T-helper 2 cell treated with Interferon-gamma antibody and Interleukin-4, amounts not matched to agents 5 μg/mL and 100 μg/mL, for 36 hours (primary cell): ENCODE results near the gene PCDHGC3.

Experiments used
- DNase-seq: peaks from one replicate; pipeline ENCODE4 v3.0.0; 2021; ENCODE audit warnings: low spot score
- H3K27ac Mint-ChIP-seq: one replicate; pipeline ENCODE4 v1.8.0; 2021; ENCODE audit warnings: mild to moderate bottlenecking, mixed read lengths
- H3K27me3 Mint-ChIP-seq: one replicate; pipeline ENCODE4 v1.8.0; 2021; ENCODE audit warnings: low read depth, mixed read lengths
- H3K36me3 Mint-ChIP-seq: one replicate; pipeline ENCODE4 v1.8.0; 2021; ENCODE audit warnings: low read depth, mixed read lengths
- H3K4me1 Mint-ChIP-seq: one replicate; pipeline ENCODE4 v1.8.0; 2021; ENCODE audit warnings: low read depth, mixed read lengths
- H3K4me3 Mint-ChIP-seq: one replicate; pipeline ENCODE4 v1.8.0; 2022; ENCODE audit warnings: mild to moderate bottlenecking, moderate library complexity, mixed read lengths
- H3K9me3 Mint-ChIP-seq: one replicate; pipeline ENCODE4 v1.8.0; 2021; ENCODE audit warnings: mixed read lengths

The PCDHGC3 gene

GRCh38 chr5:141508440-141508797 is 32.7 kb downstream of the PCDHGC3 start:
- DNase-seq, result no peak
- no peaks in the 10 kb centered on the region for H3K27me3 Mint-ChIP-seq
- peaks cover 12% of the 10 kb centered on the region for H3K4me1 Mint-ChIP-seq
- H3K36me3 Mint-ChIP-seq, result peaks cover 4% of the 10 kb centered on the region
- H3K4me3 Mint-ChIP-seq, result no peak overlapping the region
- no peak overlapping the region for H3K27ac Mint-ChIP-seq
- no peaks in the 10 kb centered on the region for H3K9me3 Mint-ChIP-seq

- peaks cover 7% of the 10 kb centered on the region for H3K36me3 Mint-ChIP-seq
- no peaks in the 10 kb centered on the region for H3K9me3 Mint-ChIP-seq
- H3K4me1 Mint-ChIP-seq, result peaks cover 18% of the 10 kb centered on the region
- no peak overlapping the region for H3K4me3 Mint-ChIP-seq
- DNase-seq, result no peak
- no peaks in the 10 kb centered on the region for H3K27me3 Mint-ChIP-seq
- H3K27ac Mint-ChIP-seq, result no peak overlapping the region
Observed at GRCh38 chr5:141508798-141509611, 33.2 kb downstream of the PCDHGC3 start.

DNA sequence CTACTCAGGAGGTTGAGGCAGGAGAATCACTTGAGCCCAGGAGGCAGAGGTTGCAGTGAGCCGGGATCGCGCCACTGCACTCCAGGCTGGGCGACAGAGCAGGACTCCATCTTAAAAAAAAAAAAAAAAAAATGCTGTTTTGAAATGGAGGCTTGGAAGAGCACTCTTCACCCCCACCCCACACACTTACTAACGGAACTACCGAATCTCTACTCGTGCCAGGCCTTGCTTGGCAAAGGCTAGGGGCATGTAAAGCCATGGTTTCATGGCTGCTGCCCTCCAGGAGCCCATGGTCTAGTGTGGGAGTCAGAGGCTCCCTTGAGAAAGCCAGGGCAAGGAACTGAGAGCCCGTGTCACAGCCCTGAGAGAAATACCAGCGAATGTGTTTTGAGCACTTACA is 34.4 kb downstream of the PCDHGC3 start:
- no peaks in the 10 kb centered on the region for H3K27me3 Mint-ChIP-seq
- no peaks in the 10 kb centered on the region for H3K9me3 Mint-ChIP-seq
- peaks cover 24% of the 10 kb centered on the region for H3K4me1 Mint-ChIP-seq
- peaks cover 10% of the 10 kb centered on the region for H3K36me3 Mint-ChIP-seq
- H3K4me3 Mint-ChIP-seq, result no peak overlapping the region
- DNase-seq, result no peak
- no peak overlapping the region for H3K27ac Mint-ChIP-seq

- peaks cover 15% of the 10 kb centered on the region for H3K36me3 Mint-ChIP-seq
- H3K9me3 Mint-ChIP-seq, result no peaks in the 10 kb centered on the region
- DNase-seq, result no peak
- H3K27ac Mint-ChIP-seq, result no peak overlapping the region
- peaks cover 26% of the 10 kb centered on the region for H3K4me1 Mint-ChIP-seq
- H3K4me3 Mint-ChIP-seq, result no peak overlapping the region
- H3K27me3 Mint-ChIP-seq, result no peaks in the 10 kb centered on the region
Observed at GRCh38 chr5:141510850-141511601, 35.3 kb downstream of the PCDHGC3 start.

DNA sequence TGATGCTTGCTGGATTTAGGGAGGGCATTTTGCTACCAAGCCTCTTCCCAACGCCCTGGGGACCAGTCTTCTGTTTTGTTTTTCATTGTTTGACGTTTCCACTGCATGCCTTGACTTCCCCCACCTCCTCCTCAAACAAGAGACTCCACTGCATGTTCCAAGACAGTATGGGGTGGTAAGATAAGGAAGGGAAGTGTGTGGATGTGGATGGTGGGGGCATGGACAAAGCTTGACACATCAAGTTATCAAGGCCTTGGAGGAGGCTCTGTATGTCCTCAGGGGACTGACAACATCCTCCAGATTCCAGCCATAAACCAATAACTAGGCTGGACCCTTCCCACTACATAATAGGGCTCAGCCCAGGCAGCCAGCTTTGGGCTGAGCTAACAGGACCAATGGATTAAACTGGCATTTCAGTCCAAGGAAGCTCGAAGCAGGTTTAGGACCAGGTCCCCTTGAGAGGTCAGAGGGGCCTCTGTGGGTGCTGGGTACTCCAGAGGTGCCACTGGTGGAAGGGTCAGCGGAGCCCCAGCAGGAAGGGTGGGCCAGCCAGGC is 36.1 kb downstream of the PCDHGC3 start:
- Mint-ChIP-seq H3K4me1 (peaks cover 26% of the 10 kb centered on the region), H3K4me3 (no peak overlapping the region), H3K27ac (no peak overlapping the region), H3K36me3 (peaks cover 24% of the 10 kb centered on the region), H3K27me3 (no peaks in the 10 kb centered on the region), H3K9me3 (no peaks in the 10 kb centered on the region)
- no peak for DNase-seq

DNA sequence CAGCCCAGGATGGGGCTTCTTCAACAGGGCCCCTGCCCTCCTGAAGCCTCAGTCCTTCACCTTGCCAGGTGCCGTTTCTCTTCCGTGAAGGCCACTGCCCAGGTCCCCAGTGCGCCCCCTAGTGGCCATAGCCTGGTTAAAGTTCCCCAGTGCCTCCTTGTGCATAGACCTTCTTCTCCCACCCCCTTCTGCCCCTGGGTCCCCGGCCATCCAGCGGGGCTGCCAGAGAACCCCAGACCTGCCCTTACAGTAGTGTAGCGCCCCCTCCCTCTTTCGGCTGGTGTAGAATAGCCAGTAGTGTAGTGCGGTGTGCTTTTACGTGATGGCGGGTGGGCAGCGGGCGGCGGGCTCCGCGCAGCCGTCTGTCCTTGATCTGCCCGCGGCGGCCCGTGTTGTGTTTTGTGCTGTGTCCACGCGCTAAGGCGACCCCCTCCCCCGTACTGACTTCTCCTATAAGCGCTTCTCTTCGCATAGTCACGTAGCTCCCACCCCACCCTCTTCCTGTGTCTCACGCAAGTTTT is 36.7 kb downstream of the PCDHGC3 start:
- Mint-ChIP-seq H3K4me3 (peak overlapping the region; percentile 80), H3K27ac (peak overlapping the region; percentile 47), H3K4me1 (peaks cover 26% of the 10 kb centered on the region), H3K36me3 (peaks cover 29% of the 10 kb centered on the region), H3K9me3 (no peaks in the 10 kb centered on the region), H3K27me3 (no peaks in the 10 kb centered on the region)
- peak; percentile 77 for DNase-seq

- DNase-seq, result peak; percentile 27
Observed at GRCh38 chr5:141512911-141513626, 37.3 kb downstream of the PCDHGC3 start.

GRCh38 chr5:141513627-141514329 is 38.0 kb downstream of the PCDHGC3 start:
- Mint-ChIP-seq H3K4me1 (peaks cover 26% of the 10 kb centered on the region), H3K9me3 (no peaks in the 10 kb centered on the region), H3K27me3 (no peaks in the 10 kb centered on the region), H3K27ac (peak overlapping the region; percentile 56), H3K4me3 (peak overlapping the region; percentile 80), H3K36me3 (peaks cover 41% of the 10 kb centered on the region)
- peak; percentile 58 for DNase-seq

More at GRCh38 chr5:141512911-141513626, 37.3 kb downstream of the PCDHGC3 start:
- H3K36me3 Mint-ChIP-seq, result peaks cover 35% of the 10 kb centered on the region
- peak overlapping the region; percentile 77 for H3K27ac Mint-ChIP-seq
- peaks cover 26% of the 10 kb centered on the region for H3K4me1 Mint-ChIP-seq
- no peaks in the 10 kb centered on the region for H3K27me3 Mint-ChIP-seq
- H3K4me3 Mint-ChIP-seq, result peak overlapping the region; percentile 80
- H3K9me3 Mint-ChIP-seq, result no peaks in the 10 kb centered on the region

- H3K4me3 Mint-ChIP-seq, result no peak overlapping the region
- H3K27ac Mint-ChIP-seq, result peak overlapping the region; percentile 52
- H3K27me3 Mint-ChIP-seq, result no peaks in the 10 kb centered on the region
- H3K4me1 Mint-ChIP-seq, result peaks cover 23% of the 10 kb centered on the region
- H3K36me3 Mint-ChIP-seq, result peaks cover 48% of the 10 kb centered on the region
- H3K9me3 Mint-ChIP-seq, result no peaks in the 10 kb centered on the region
- no peak for DNase-seq
Observed at GRCh38 chr5:141514330-141515133, 38.8 kb downstream of the PCDHGC3 start.

- peak overlapping the region; percentile 46 for H3K27ac Mint-ChIP-seq
- peaks cover 23% of the 10 kb centered on the region for H3K4me1 Mint-ChIP-seq
- peaks cover 54% of the 10 kb centered on the region for H3K36me3 Mint-ChIP-seq
- no peak for DNase-seq
- no peaks in the 10 kb centered on the region for H3K9me3 Mint-ChIP-seq
- H3K4me3 Mint-ChIP-seq, result no peak overlapping the region
- no peaks in the 10 kb centered on the region for H3K27me3 Mint-ChIP-seq
Observed at GRCh38 chr5:141515141-141515540, 39.4 kb downstream of the PCDHGC3 start.

GRCh38 chr5:141515946-141516671 is 40.3 kb downstream of the PCDHGC3 start:
- Mint-ChIP-seq H3K9me3 (no peaks in the 10 kb centered on the region), H3K36me3 (peaks cover 60% of the 10 kb centered on the region), H3K27ac (peak overlapping the region; percentile 23), H3K4me3 (no peak overlapping the region), H3K4me1 (peaks cover 23% of the 10 kb centered on the region), H3K27me3 (no peaks in the 10 kb centered on the region)
- no peak for DNase-seq

GRCh38 chr5:141516672-141517025 is 40.9 kb downstream of the PCDHGC3 start:
- H3K27ac Mint-ChIP-seq, result no peak overlapping the region
- no peak overlapping the region for H3K4me3 Mint-ChIP-seq
- H3K36me3 Mint-ChIP-seq, result peaks cover 60% of the 10 kb centered on the region
- no peaks in the 10 kb centered on the region for H3K9me3 Mint-ChIP-seq
- no peaks in the 10 kb centered on the region for H3K27me3 Mint-ChIP-seq
- no peak for DNase-seq
- H3K4me1 Mint-ChIP-seq, result peaks cover 27% of the 10 kb centered on the region
